ENCODE measurements around the gene ARID3B. TPM values are rescaled to one million over a fixed set of nuclear protein-coding genes. Genes with fewer than 3 reads are reported as not detected.
A peak's percentile ranks its signal among the peaks of the same experiment; 100 is the strongest.

The ARID3B gene
- total and polyA plus RNA-seq, 2 of the 13 experiments (the other 11 are each of a cell fraction or from before 2014, with no cell fraction given): 5.3 to 12.8 TPM

- TF ChIP-seq ZNF879 (CRISPR knock-in tag; IDR thresholded peaks at IDR 0.05) (no peak), ZNF138 (CRISPR knock-in tag; IDR thresholded peaks at IDR 0.05; ENCODE audit: low read depth) (no peak), YEATS4 (CRISPR knock-in tag; IDR thresholded peaks at IDR 0.05; ENCODE audit: borderline replicate concordance) (peak; percentile 49; the same call in 1 of the 2 replicates), ZSCAN9 (CRISPR knock-in tag; IDR thresholded peaks at IDR 0.05; ENCODE audit: borderline replicate concordance) (0 out of 2 replicates have a peak, but pooled peaks have one; percentile 17), ATM (IDR thresholded peaks at IDR 0.05; ENCODE audit: borderline replicate concordance) (no peak), ZNF790 (CRISPR knock-in tag; IDR thresholded peaks at IDR 0.05; ENCODE audit: borderline replicate concordance) (no peak), BCL3 (CRISPR knock-in tag; IDR thresholded peaks at IDR 0.05) (0 out of 2 replicates have a peak, but pooled peaks have one; percentile 44), POGK (CRISPR knock-in tag; conservative IDR thresholded peaks at IDR 0.05) (0 out of 2 replicates have a peak, but pooled peaks have one; percentile 24), ZNF275 (CRISPR knock-in tag; IDR thresholded peaks at IDR 0.05; ENCODE audit: borderline replicate concordance) (peak; percentile 85; the same call in 1 of the 2 replicates), THRA (CRISPR knock-in tag; IDR thresholded peaks at IDR 0.05; ENCODE audit: borderline replicate concordance) (peak; percentile 97), AGO2 (optimal IDR thresholded peaks at IDR 0.05; ENCODE audit: low read depth, low read length) (peak; percentile 25), NFE2L2 (IDR thresholded peaks at IDR 0.05; ENCODE audit: low read length) (no peak), SNAPC2 (CRISPR knock-in tag; IDR thresholded peaks at IDR 0.05) (no peak), SAFB2 (CRISPR knock-in tag; IDR thresholded peaks at IDR 0.05; ENCODE audit: borderline replicate concordance, low read depth) (no peak; the same call in 1 of the 2 replicates), RELA (CRISPR knock-in tag; IDR thresholded peaks at IDR 0.05) (0 out of 2 replicates have a peak, but pooled peaks have one; percentile 45), YEATS2 (CRISPR knock-in tag; IDR thresholded peaks at IDR 0.05; ENCODE audit: borderline replicate concordance) (peak; percentile 67; the same call in 1 of the 2 replicates), CERS6 (CRISPR knock-in tag; IDR thresholded peaks at IDR 0.05) (no peak), RFX5 (IDR thresholded peaks at IDR 0.05; ENCODE audit: low read depth, low read length) (peak; percentile 94), ZNF225 (CRISPR knock-in tag; IDR thresholded peaks at IDR 0.05) (no peak), ARNTL (CRISPR knock-in tag; IDR thresholded peaks at IDR 0.05) (no peak; the same call in 1 of the 2 replicates), FOSL2 (CRISPR knock-in tag; IDR thresholded peaks at IDR 0.05) (peak; percentile 37; the same call in 1 of the 2 replicates), SMYD3 (CRISPR knock-in tag; IDR thresholded peaks at IDR 0.05) (no peak), HNRNPK (IDR thresholded peaks at IDR 0.05; ENCODE audit: low read depth, low read length, poor library complexity, severe bottlenecking) (no peak)
Measured at GRCh38 chr15:74598126-74598842, 57.3 kb downstream of the ARID3B start (continued).

Data from HepG2 (cell line).